Measurements from ENCODE around the gene JUND.

DNA sequence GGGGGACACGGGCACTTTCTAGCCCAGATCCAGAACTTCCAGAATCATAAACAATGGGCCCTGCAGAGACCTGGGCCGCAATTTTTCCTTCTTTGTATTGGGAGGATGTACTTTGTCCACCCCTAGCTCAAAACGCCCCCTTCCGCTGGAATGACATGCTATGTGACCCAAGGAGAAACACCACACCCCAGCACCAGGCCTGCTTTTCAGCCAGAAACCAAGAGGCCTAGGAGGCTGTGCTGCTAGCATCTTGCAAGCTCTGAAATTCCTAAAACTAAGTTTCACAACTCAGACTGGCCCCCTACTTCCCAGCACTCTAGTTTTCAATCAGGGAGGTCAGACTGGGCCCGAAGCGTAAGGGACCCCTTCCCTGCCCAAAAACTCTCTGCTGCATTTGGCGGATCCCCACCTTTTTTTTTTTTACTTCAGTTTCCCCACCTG lies 40.9 kb upstream of the JUND start:
- TF ChIP-seq SUZ12 (IDR thresholded peaks at IDR 0.05; ENCODE audit: extremely low read depth, insufficient read depth, insufficient read length) (no peak), ZNF274 (IDR thresholded peaks at IDR 0.05; ENCODE audit: low read depth, low read length) (no peak)

All from NT2/D1 (cell line).